AG09319 (cell line): ENCODE results near the gene CANX.
"Not testable (repeated sequence)": the region's sequence is repeated elsewhere in the genome, so short reads cannot be mapped to it uniquely, and the experiment has no call there.

Experiments used
- DNase-seq: peaks from one replicate; pipeline ENCODE4 v3.0.0-alpha.2; 2010; ENCODE audit warnings: low read depth; ENCODE audit errors: extremely low read depth
- TF ChIP-seq, protein P1 (sequence below): IDR thresholded peaks from 2 replicates; pipeline ENCODE4 v1.5.1; 2011; ENCODE audit warnings: low read depth, mild to moderate bottlenecking, inconsistent platforms, low read length, moderate library complexity

CANX gene, protein sequence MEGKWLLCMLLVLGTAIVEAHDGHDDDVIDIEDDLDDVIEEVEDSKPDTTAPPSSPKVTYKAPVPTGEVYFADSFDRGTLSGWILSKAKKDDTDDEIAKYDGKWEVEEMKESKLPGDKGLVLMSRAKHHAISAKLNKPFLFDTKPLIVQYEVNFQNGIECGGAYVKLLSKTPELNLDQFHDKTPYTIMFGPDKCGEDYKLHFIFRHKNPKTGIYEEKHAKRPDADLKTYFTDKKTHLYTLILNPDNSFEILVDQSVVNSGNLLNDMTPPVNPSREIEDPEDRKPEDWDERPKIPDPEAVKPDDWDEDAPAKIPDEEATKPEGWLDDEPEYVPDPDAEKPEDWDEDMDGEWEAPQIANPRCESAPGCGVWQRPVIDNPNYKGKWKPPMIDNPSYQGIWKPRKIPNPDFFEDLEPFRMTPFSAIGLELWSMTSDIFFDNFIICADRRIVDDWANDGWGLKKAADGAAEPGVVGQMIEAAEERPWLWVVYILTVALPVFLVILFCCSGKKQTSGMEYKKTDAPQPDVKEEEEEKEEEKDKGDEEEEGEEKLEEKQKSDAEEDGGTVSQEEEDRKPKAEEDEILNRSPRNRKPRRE

DNA sequence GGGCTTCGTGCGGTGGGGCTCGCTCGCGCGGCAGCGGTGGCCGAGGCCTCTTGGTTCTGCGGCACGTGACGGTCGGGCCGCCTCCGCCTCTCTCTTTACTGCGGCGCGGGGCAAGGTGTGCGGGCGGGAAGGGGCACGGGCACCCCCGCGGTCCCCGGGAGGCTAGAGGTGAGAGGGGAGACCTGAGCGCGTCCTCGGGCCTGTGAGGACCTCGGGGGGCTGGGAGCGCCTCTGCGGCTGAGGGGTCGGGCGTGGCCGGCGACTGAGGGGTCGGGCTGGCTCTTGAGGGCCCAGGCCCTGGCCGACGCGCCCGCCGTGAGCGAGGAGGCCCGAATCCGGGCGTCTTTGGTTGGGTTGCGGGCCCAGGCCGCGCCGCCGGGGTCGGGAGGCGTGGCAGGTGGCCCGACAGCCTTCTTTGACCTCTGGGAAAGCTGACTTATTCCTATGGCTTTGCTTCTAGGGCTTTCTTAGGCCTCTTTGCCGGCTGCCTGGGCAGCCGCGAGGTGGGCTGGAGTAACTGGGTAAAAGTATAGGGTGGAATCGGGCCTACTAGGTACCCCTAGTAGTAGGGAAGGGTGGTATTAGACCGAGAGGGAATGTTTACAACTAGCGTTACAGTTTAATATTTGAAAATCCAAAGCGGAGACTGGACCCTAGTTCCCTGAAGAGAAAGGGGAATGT, at the start of gene CANX:
TSS of gene CANX (plus strand) at position 33 of the 681 bp plus-strand sequence. CDS start 6,715 bp downstream, outside the sequence.
- TF ChIP-seq, protein P1, sequence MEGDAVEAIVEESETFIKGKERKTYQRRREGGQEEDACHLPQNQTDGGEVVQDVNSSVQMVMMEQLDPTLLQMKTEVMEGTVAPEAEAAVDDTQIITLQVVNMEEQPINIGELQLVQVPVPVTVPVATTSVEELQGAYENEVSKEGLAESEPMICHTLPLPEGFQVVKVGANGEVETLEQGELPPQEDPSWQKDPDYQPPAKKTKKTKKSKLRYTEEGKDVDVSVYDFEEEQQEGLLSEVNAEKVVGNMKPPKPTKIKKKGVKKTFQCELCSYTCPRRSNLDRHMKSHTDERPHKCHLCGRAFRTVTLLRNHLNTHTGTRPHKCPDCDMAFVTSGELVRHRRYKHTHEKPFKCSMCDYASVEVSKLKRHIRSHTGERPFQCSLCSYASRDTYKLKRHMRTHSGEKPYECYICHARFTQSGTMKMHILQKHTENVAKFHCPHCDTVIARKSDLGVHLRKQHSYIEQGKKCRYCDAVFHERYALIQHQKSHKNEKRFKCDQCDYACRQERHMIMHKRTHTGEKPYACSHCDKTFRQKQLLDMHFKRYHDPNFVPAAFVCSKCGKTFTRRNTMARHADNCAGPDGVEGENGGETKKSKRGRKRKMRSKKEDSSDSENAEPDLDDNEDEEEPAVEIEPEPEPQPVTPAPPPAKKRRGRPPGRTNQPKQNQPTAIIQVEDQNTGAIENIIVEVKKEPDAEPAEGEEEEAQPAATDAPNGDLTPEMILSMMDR = no peak
- DNase-seq = no peak

DNA sequence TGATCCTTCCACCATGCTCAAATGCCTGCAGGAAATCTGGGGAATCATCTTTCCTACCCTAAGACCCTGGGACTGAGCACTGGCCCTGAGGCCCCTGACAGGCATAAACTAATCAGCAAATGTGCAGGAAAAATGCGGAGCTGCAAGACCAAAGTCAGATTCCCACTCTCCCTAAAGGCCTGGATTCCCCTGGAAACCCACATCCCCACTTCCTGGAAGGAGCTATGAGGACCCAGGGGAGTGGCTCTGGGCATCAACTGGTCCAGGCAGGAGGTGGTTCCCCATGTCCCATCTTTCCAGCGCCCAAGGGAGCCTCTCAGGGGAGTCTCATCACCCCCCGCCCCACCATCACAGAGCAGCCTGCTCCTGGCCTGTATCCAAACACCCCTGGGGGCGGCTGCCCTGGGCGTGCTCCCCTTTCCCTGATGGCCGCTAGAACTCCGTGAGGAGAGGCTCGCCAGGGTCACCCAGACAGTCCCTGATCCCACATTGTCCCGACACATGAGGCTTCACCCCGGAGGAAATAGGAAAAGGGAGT, 49.5 kb upstream of the CANX start:
- not testable (repeated sequence) for DNase-seq

DNA sequence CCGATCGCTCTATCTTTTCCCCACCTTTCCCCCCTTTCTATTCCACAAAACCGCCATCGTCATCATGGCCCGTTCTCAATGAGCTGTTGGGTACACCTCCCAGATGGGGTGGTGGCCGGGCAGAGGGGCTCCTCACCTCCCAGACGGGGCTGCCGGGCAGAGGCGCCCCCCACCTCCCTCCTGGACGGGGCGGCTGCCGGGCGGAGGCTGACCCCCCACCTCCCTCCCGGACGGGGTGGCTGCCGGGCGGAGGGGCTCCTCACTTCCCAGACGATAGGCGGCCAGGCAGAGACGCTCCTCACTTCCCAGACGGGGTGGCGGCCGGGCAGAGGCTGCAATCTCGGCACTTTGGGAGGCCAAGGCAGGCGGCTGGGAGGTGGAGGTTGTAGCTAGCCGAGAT, 48.5 kb upstream of the CANX start:
- DNase-seq = not testable (repeated sequence)

DNA sequence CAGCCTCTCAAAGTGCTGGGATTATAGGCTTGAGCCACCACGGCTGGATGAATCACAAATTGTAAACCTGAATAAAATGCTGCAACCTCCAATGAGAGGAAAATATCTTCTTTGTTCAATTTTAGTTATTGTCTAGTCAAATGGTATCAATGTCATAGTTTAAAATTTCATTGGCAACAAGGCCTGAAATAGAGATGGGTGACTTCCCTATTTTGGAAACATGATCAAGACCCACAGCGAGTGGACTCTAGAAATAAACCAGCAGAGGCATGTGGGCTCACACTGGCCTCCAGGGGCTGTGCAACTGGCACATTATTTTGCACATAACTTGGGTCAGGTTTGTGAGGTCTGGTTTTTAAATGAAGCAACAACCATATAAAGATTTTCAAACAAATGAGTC, 45.6 kb upstream of the CANX start:
- DNase-seq = not testable (repeated sequence)

DNA sequence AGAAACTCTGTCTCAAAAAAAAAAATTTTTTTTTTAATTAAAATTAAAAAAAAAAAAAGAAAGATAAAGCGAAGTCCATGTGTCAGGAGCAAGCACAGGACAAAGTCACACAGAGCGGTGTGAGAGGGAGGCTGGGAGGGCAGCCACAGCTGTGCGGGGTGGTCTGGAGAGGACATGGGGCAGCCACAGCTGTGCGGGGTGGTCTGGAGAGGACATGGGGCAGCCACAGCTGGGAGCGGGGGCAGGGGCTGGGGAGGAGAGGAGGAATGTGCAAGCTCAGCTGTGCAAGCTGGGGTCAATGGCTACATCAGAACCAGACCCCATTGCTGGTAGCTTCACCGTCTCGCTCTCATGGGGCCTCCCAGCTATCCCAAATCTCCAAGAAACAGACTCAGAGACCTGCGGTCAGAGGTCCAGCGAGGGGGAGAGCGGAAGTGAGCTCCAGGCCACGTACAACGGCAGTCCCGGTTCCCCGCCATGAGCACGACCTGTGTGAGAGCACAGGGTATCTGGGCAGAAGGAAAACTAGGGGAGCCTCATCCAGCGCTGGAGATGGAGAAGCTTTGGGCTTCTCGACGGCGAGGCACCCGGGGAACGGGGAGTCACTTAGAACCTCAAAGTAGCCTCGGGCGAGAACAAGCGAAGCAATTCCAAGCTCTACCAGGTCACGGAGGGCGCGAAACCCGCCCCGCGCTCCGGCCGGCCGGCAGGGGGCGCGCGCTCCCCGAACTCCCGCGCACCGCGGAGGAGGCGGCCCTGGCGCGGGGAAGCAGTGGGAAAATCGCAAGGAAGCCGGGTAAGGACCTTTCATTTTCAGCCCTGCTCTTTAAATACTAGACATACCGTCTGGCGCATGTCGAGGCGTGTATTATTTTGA, 41.2 kb upstream of the CANX start:
- DNase-seq = not testable (repeated sequence)

DNA sequence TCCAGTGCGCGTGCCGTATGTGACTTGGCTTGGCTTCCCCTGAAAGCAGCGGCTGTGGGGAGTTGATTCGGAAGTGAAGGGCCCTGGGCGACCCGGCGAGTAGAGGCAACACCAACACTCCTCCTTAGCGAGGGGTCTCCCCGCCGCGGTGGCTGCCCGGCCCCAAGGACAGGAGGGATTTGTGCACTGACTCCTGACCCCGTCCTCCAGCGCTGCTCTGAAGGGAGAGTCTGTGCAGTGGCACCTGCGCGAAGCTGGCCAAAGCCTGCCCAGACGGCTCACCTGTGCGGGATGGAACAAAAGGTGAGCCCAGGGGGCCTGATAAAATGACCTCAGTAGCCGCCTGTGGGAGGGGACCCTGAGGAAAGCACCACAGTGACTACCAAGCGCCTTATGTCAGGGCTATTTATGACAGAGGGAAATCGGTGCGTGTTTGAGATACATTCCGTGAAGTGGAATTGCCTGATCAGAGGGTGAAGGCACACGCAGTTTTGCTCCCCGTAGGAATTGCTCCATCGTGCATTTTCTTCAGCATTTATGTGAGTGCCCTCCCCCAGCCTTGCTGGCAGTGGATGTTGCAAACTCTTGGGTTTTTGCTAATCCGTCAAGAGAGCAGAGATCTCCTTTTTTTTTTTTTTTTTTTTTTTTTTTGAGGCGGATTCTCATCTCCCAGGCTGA, 40.4 kb upstream of the CANX start:
- DNase-seq = peak; percentile 4

DNA sequence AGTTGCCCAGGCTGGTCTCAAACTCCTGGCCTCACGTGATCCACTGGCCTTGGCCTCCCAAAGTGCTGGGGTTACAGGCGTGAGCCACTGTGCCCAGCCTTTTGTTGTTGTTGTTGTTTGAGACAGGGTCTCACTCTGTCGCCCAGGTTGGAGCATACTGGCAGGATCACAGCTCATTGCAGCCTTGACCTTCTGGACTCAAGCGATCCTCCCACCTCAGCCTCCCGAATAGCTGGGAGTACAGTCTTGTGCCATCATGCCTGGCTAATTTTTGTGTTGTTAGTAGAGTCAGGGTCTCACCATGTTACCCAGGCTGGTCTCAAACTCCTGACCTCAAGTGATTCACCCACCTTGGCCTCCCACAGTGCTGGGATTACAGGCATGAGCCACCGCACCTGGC, 37.1 kb upstream of the CANX start:
- DNase-seq = not testable (repeated sequence)

DNA sequence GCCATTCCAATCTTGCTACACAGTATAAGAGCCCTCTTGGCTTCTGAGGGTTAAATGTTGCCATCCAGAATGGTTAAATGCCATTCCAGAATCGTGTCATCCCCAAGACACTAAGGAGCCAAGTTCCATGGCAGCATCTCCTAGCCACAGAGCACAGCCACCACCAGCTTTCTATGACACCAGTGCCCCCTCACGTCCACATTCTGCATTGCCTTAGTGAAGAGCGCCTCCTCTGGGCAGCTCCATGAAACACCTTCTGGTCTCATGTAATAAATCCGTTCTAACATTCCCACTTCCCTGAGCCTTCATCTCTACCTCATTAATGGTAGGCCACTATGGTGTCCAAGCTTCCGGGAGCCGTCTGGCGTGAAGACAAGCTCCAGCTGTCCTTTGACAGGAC, 30.4 kb upstream of the CANX start:
- DNase-seq = peak; percentile 4
- TF ChIP-seq, protein P1 = peak; percentile 84

DNA sequence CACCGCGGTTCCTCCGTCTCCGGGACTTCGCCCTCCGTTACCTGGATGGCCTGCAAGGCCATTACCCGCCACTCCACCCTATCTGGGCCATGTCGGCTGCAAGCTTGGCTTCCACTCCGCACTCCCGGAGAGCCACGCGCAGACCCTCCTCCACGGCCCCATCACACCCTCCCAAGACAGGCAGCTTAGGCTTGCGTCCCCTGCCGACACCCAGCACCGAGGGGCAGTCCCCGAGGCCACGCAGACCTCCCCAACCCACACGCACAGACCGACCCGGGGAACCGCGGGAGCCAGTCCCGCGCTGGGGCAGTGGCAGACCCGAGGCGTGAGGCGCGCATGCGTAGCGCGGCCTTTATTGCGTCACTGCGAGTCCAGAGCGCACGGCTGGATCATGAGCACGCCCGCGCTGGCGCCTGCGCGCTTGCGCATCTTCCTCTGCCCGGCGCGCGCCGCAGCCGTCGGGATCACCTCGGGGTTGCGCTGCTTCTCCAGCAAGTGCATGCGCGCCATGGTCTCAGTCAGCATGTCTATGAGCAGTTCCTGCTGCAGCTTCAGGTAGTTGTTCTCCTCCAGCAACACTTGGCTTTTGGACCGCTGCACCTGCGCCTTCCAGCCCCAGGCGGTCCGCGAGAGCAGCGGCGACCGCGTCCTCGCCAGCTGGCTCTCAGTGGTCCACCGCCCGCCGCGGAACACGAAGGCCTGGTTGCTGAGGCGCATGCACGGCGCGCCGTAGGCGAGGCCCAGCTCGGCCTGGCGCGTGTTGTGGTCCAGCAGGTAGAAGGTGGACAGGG, 20.3 kb upstream of the CANX start:
- peak; percentile 83 for DNase-seq

More for the DNA sequence above, 20.3 kb upstream of the CANX start:
- TF ChIP-seq, protein P1 = no peak; the same call in 1 of the 2 replicates
